ENCODE data around the gene NPY5R. TPM values are rescaled to one million over a fixed set of nuclear protein-coding genes. Genes with fewer than 3 reads are reported as not detected.

The NPY5R gene
- total and polyA plus RNA-seq, 2 donors, result 0.05 to 0.14 TPM

DNA sequence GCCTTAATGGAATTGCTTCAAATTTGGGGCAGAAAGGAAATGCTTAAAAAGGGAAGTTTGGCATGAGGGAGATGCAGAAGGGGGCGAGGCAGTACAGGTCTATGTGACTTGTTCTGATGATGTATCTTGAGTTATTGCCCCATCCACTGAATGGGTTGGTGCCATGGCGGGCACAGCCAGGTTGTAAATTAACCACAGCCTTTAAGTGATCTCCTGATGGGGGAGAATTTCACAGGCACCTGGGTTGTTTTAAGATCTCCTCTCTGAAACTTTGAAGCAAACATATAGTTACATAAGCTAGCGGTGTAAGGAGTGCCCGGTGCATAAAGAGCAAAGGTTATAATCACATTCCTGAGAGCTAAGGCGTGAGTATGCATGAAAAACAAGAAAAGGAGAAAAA lies 37.0 kb downstream of the NPY5R start:
- DNase-seq (ENCODE audit: low read depth in 6 of 9, low spot score in 9 of 9), result no peak
- Histone ChIP-seq H3K4me3 (ENCODE audit: low read length in 2 of 2) (no peak overlapping the region), H3K4me1 (ENCODE audit: control insufficient read depth in 2 of 2, insufficient read depth in 2 of 2, low read length in 2 of 2) (no peaks in the 10 kb centered on the region), H3K27me3 (ENCODE audit: control insufficient read depth in 2 of 2, insufficient read depth in 1 of 2, low read length in 1 of 2) (no peaks in the 10 kb centered on the region), H3K36me3 (ENCODE audit: control insufficient read depth in 2 of 2, insufficient read depth in 2 of 2, low read length in 1 of 2) (no peaks in the 10 kb centered on the region), H3K27ac (ENCODE audit: low read depth in 1 of 2, low read length in 1 of 2) (no peak overlapping the region), H3K9me3 (ENCODE audit: control insufficient read depth in 2 of 2, insufficient read depth in 1 of 2, low read length in 1 of 2) (no peaks in the 10 kb centered on the region)
- 75% methylated on average over 5 of the region's 5 CpGs for WGBS

DNA sequence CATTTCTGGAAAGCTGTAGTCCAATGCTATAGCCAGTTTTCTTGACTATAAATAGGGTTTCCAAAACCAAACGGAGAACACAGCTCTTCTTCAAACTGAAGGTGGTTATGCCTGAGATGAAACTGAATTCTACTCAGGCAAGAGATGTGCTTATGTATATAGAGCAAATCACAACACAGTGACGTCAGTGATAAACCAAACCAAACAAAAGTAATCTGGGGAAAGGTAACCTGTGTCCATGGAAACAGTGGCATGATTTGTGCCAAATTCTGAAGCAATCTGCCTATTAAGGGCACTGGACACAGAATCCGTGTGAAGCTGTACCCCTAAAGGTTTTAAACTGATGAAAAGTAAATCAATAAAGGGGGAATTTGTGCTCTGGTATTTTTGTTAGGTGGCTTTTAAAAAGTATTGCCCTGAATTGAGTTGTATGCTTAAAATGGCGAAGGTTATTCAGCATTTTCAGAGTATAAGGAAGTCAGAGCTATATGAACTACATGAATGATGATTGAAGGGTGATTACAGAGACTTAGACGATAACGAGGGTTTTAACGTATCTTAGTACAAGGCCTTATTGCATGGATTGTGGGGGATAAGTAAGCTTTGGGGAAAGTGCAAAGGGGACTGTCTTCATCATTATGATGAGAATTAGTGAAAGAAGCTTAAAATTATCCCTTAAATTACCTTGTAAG lies 38.6 kb downstream of the NPY5R start:
- no peaks in the 10 kb centered on the region for H3K9me3 ChIP-seq (ENCODE audit: control insufficient read depth in 2 of 2, insufficient read depth in 1 of 2, low read length in 1 of 2)
- no peak overlapping the region for H3K4me3 ChIP-seq (ENCODE audit: low read length in 2 of 2)
- no peaks in the 10 kb centered on the region for H3K4me1 ChIP-seq (ENCODE audit: control insufficient read depth in 2 of 2, insufficient read depth in 2 of 2, low read length in 2 of 2)
- 92% methylated on average over 7 of the region's 7 CpGs for WGBS
- no peak overlapping the region for H3K27ac ChIP-seq (ENCODE audit: low read depth in 1 of 2, low read length in 1 of 2)
- H3K27me3 ChIP-seq (ENCODE audit: control insufficient read depth in 2 of 2, insufficient read depth in 1 of 2, low read length in 1 of 2), result no peaks in the 10 kb centered on the region
- no peak for DNase-seq (ENCODE audit: low read depth in 6 of 9, low spot score in 9 of 9)
- no peaks in the 10 kb centered on the region for H3K36me3 ChIP-seq (ENCODE audit: control insufficient read depth in 2 of 2, insufficient read depth in 2 of 2, low read length in 1 of 2)

DNA sequence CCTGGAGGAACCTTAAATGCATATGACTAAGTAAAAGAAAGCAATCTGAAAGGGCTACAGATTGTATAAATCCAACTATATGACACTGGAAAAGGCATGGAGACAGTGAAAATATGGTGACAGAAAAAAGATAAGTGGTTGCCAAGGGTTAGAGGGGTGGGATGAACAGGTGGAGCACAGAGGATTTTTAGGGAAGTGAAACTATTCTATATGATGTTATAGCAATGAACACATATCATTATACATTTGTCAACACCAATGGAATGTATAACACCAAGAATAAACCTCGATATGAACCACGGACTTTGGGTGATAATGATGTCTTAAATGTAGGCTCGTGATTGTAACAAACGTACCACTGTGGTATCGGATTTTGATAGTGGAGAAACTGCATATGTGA lies 40.7 kb downstream of the NPY5R start:
- Histone ChIP-seq H3K27me3 (ENCODE audit: control insufficient read depth in 2 of 2, insufficient read depth in 1 of 2, low read length in 1 of 2) (no peaks in the 10 kb centered on the region), H3K4me3 (ENCODE audit: low read length in 2 of 2) (no peak overlapping the region), H3K27ac (ENCODE audit: low read depth in 1 of 2, low read length in 1 of 2) (no peak overlapping the region), H3K4me1 (ENCODE audit: control insufficient read depth in 2 of 2, insufficient read depth in 2 of 2, low read length in 2 of 2) (no peaks in the 10 kb centered on the region), H3K36me3 (ENCODE audit: control insufficient read depth in 2 of 2, insufficient read depth in 2 of 2, low read length in 1 of 2) (no peaks in the 10 kb centered on the region), H3K9me3 (ENCODE audit: control insufficient read depth in 2 of 2, insufficient read depth in 1 of 2, low read length in 1 of 2) (no peaks in the 10 kb centered on the region)
- WGBS, result 95% methylated on average over 5 of the region's 5 CpGs
- no peak for DNase-seq (ENCODE audit: low read depth in 6 of 9, low spot score in 9 of 9)

DNA sequence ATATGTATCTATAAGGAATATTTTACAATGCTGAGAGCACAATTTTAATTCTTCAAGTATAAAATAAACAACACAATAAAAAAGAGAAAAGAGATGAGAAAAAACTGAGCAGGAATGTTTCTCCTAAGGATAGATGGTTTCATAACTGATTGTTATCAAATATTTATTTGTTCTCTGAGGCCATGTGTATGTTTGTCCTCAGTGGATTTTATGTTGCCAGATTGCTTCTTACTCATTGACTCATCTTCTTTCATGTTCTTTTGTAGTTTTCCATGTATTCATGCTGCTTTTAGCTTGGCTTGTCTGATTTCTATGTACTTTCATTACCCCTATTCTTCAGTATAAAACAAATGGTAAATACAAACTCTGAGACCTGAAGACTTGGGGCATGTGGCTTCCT lies 41.2 kb downstream of the NPY5R start:
- no peak for DNase-seq (ENCODE audit: low read depth in 6 of 9, low spot score in 9 of 9)
- no peaks in the 10 kb centered on the region for H3K36me3 ChIP-seq (ENCODE audit: control insufficient read depth in 2 of 2, insufficient read depth in 2 of 2, low read length in 1 of 2)
- no peaks in the 10 kb centered on the region for H3K4me1 ChIP-seq (ENCODE audit: control insufficient read depth in 2 of 2, insufficient read depth in 2 of 2, low read length in 2 of 2)
- H3K4me3 ChIP-seq (ENCODE audit: low read length in 2 of 2), result no peak overlapping the region
- H3K27ac ChIP-seq (ENCODE audit: low read depth in 1 of 2, low read length in 1 of 2), result no peak overlapping the region
- no peaks in the 10 kb centered on the region for H3K27me3 ChIP-seq (ENCODE audit: control insufficient read depth in 2 of 2, insufficient read depth in 1 of 2, low read length in 1 of 2)
- no peaks in the 10 kb centered on the region for H3K9me3 ChIP-seq (ENCODE audit: control insufficient read depth in 2 of 2, insufficient read depth in 1 of 2, low read length in 1 of 2)

DNA sequence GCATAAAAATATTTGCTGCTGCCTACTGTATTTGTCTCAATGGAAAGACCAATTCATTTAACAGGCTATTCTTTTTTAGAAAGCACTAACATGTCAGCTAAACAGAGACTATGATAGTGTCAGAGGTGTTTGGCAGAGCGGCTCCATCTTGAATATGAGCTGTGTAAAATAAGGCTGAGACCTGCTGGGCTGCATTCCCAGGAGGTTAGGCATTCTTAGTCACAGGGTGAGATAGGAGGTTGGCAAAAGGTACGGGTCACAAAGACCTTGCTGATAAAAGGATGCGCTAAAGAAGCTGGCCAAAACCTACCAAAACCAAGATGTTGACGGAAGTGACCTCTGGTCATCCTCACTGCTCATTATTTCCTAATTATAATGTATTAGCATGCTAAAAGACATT lies 41.8 kb downstream of the NPY5R start:
- Histone ChIP-seq H3K4me1 (ENCODE audit: control insufficient read depth in 2 of 2, insufficient read depth in 2 of 2, low read length in 2 of 2) (no peaks in the 10 kb centered on the region), H3K27me3 (ENCODE audit: control insufficient read depth in 2 of 2, insufficient read depth in 1 of 2, low read length in 1 of 2) (no peaks in the 10 kb centered on the region), H3K4me3 (ENCODE audit: low read length in 2 of 2) (no peak overlapping the region), H3K9me3 (ENCODE audit: control insufficient read depth in 2 of 2, insufficient read depth in 1 of 2, low read length in 1 of 2) (no peaks in the 10 kb centered on the region), H3K36me3 (ENCODE audit: control insufficient read depth in 2 of 2, insufficient read depth in 2 of 2, low read length in 1 of 2) (no peaks in the 10 kb centered on the region), H3K27ac (ENCODE audit: low read depth in 1 of 2, low read length in 1 of 2) (no peak overlapping the region)
- WGBS, result 92% methylated on average over 4 of the region's 4 CpGs
- no peak for DNase-seq (ENCODE audit: low read depth in 6 of 9, low spot score in 9 of 9)

DNA sequence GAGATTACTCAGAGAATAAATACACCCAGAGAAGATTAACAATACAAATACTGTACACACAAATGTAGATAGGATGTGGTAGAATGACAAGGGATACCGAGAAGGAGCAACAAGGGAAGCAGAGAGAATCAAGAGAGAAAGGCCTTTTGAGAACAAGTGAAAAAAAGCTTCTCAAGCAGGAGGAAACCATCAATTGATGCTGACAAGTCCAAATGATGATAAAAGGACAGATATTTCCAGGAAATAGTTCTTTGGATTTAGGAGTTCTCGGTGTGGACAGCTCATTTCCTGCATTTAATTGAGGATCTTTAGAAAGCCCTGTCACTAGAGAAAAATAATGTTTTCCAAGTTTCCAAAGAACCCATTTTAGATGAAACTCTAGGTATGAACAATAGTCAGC lies 48.1 kb downstream of the NPY5R start:
- no peaks in the 10 kb centered on the region for H3K4me1 ChIP-seq (ENCODE audit: control insufficient read depth in 2 of 2, insufficient read depth in 2 of 2, low read length in 2 of 2)
- no peaks in the 10 kb centered on the region for H3K9me3 ChIP-seq (ENCODE audit: control insufficient read depth in 2 of 2, insufficient read depth in 1 of 2, low read length in 1 of 2)
- no peaks in the 10 kb centered on the region for H3K27me3 ChIP-seq (ENCODE audit: control insufficient read depth in 2 of 2, insufficient read depth in 1 of 2, low read length in 1 of 2)
- no peak overlapping the region for H3K27ac ChIP-seq (ENCODE audit: low read depth in 1 of 2, low read length in 1 of 2)
- DNase-seq (ENCODE audit: low read depth in 6 of 9, low spot score in 9 of 9), result no peak
- no peaks in the 10 kb centered on the region for H3K36me3 ChIP-seq (ENCODE audit: control insufficient read depth in 2 of 2, insufficient read depth in 2 of 2, low read length in 1 of 2)
- 61% methylated on average over 2 of the region's 2 CpGs for WGBS
- no peak overlapping the region for H3K4me3 ChIP-seq (ENCODE audit: low read length in 2 of 2)

DNA sequence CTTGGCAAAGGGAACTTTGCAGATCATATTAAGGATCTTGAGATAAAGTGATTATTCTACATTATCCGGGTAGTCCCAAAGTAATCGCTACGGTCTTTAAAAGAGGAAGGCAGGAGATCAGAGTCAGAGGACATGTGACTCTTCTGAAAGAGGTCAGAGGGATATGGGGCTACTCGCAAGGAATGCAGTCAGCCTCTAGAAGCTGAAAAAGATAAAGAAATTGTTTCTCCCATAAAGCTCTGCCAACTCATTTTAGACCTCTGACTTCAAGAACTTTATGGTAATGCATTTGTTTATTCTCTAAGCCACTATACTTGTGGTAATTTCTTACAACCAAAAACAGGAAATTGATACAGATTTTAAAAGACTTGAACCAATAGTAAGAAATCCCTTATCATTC lies 48.6 kb downstream of the NPY5R start:
- H3K27me3 ChIP-seq (ENCODE audit: control insufficient read depth in 2 of 2, insufficient read depth in 1 of 2, low read length in 1 of 2), result no peaks in the 10 kb centered on the region
- no peak overlapping the region for H3K4me3 ChIP-seq (ENCODE audit: low read length in 2 of 2)
- DNase-seq (ENCODE audit: low read depth in 6 of 9, low spot score in 9 of 9), result no peak
- no peaks in the 10 kb centered on the region for H3K4me1 ChIP-seq (ENCODE audit: control insufficient read depth in 2 of 2, insufficient read depth in 2 of 2, low read length in 2 of 2)
- no peak overlapping the region for H3K27ac ChIP-seq (ENCODE audit: low read depth in 1 of 2, low read length in 1 of 2)
- no peaks in the 10 kb centered on the region for H3K36me3 ChIP-seq (ENCODE audit: control insufficient read depth in 2 of 2, insufficient read depth in 2 of 2, low read length in 1 of 2)
- H3K9me3 ChIP-seq (ENCODE audit: control insufficient read depth in 2 of 2, insufficient read depth in 1 of 2, low read length in 1 of 2), result no peaks in the 10 kb centered on the region
- 67% methylated on average over 4 of the region's 4 CpGs for WGBS

DNA sequence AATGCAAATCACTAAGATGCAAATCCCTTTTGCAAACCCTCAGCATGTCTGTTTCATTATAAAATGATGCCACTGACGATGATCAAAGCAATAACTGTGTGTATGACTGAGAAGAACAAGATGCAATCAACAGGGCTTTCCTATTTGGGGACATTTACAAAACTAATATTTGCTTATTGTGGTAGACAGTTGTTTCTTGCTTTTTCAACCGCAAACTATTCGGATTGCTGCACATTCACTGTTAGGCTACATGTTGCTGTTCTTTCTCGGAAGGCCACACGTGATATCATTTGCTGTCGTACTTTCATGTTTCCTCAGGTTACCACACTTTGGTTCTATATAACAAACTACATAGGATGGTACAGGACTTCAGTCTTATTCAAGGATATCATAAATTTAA lies 49.8 kb downstream of the NPY5R start:
- Histone ChIP-seq H3K4me1 (ENCODE audit: control insufficient read depth in 2 of 2, insufficient read depth in 2 of 2, low read length in 2 of 2) (no peaks in the 10 kb centered on the region), H3K27ac (ENCODE audit: low read depth in 1 of 2, low read length in 1 of 2) (no peak overlapping the region)
- 95% methylated on average over 6 of the region's 6 CpGs for WGBS

DNA sequence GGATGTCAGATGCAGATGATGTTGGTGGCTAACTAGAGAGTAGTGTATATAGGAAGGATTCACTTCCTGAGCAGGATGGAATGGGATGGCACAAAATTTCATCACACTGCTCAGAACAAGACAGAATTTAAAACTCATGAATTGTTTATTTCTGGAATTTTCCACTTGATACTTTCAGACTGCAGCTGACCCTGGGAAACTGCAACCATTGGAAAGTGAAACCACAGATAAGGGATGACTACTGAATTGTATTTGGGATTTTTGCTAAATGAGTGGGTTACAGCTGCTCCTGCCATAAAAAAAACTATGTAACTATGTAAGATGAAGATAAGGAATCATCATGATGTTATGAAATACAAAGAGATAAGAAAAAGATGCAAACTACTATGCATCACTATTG lies 51.4 kb downstream of the NPY5R start:
- no peak overlapping the region for H3K4me3 ChIP-seq (ENCODE audit: low read length in 2 of 2)
- H3K9me3 ChIP-seq (ENCODE audit: control insufficient read depth in 2 of 2, insufficient read depth in 1 of 2, low read length in 1 of 2), result no peaks in the 10 kb centered on the region
- H3K27ac ChIP-seq (ENCODE audit: low read depth in 1 of 2, low read length in 1 of 2), result no peak overlapping the region
- no peaks in the 10 kb centered on the region for H3K36me3 ChIP-seq (ENCODE audit: control insufficient read depth in 2 of 2, insufficient read depth in 2 of 2, low read length in 1 of 2)
- no peaks in the 10 kb centered on the region for H3K4me1 ChIP-seq (ENCODE audit: control insufficient read depth in 2 of 2, insufficient read depth in 2 of 2, low read length in 2 of 2)
- H3K27me3 ChIP-seq (ENCODE audit: control insufficient read depth in 2 of 2, insufficient read depth in 1 of 2, low read length in 1 of 2), result no peaks in the 10 kb centered on the region
- no peak for DNase-seq (ENCODE audit: low read depth in 6 of 9, low spot score in 9 of 9)

More for the DNA sequence above, 49.8 kb downstream of the NPY5R start:
- no peaks in the 10 kb centered on the region for H3K9me3 ChIP-seq (ENCODE audit: control insufficient read depth in 2 of 2, insufficient read depth in 1 of 2, low read length in 1 of 2)
- H3K4me3 ChIP-seq (ENCODE audit: low read length in 2 of 2), result no peak overlapping the region
- no peaks in the 10 kb centered on the region for H3K27me3 ChIP-seq (ENCODE audit: control insufficient read depth in 2 of 2, insufficient read depth in 1 of 2, low read length in 1 of 2)
- no peak for DNase-seq (ENCODE audit: low read depth in 6 of 9, low spot score in 9 of 9)
- H3K36me3 ChIP-seq (ENCODE audit: control insufficient read depth in 2 of 2, insufficient read depth in 2 of 2, low read length in 1 of 2), result no peaks in the 10 kb centered on the region

DNA sequence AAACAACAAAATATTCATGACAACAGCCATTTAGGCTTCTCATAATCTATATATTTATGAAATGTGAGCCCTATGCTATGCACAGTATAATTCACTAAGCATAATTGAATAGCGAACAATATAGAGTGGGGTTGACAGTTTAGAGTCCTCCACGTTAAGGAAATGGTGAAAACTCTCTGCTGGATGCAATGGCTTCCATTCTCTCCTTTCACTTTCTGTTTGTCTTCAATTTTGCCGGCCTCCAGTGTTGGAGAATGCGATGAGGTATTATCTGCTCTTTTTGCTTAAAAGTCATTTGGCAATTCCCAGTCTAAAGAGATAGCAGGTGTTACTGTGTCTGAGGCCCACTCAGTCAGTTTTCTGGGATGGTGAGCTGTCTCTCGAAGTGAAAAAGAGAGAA lies 52.1 kb downstream of the NPY5R start:
- H3K4me3 ChIP-seq (ENCODE audit: low read length in 2 of 2), result no peak overlapping the region
- 85% methylated on average over 5 of the region's 5 CpGs for WGBS

More for the DNA sequence above, 52.1 kb downstream of the NPY5R start:
- no peaks in the 10 kb centered on the region for H3K9me3 ChIP-seq (ENCODE audit: control insufficient read depth in 2 of 2, insufficient read depth in 1 of 2, low read length in 1 of 2)
- H3K27me3 ChIP-seq (ENCODE audit: control insufficient read depth in 2 of 2, insufficient read depth in 1 of 2, low read length in 1 of 2), result no peaks in the 10 kb centered on the region
- no peak for DNase-seq (ENCODE audit: low read depth in 6 of 9, low spot score in 9 of 9)
- H3K27ac ChIP-seq (ENCODE audit: low read depth in 1 of 2, low read length in 1 of 2), result no peak overlapping the region
- no peaks in the 10 kb centered on the region for H3K36me3 ChIP-seq (ENCODE audit: control insufficient read depth in 2 of 2, insufficient read depth in 2 of 2, low read length in 1 of 2)
- no peaks in the 10 kb centered on the region for H3K4me1 ChIP-seq (ENCODE audit: control insufficient read depth in 2 of 2, insufficient read depth in 2 of 2, low read length in 2 of 2)

Measured in thymus (tissue), 11 donors.